Activated T-cell treated with anti-CD3 and anti-CD28 coated beads for 48 hours (primary cell): ENCODE measurements around the gene SLC25A25.

ENCODE experiments used
- DNase-seq: peaks from one replicate; pipeline ENCODE4 v3.0.0-alpha.2; 2020; ENCODE audit warnings: low read depth

SLC25A25 gene

GRCh38 chr9:128096616-128097536 lies 28.8 kb downstream of the SLC25A25 start:
- DNase-seq = no peak

- no peak for DNase-seq
Measured at GRCh38 chr9:128097543-128098296, 29.7 kb downstream of the SLC25A25 start.

GRCh38 chr9:128098297-128099230 lies 30.5 kb downstream of the SLC25A25 start:
- DNase-seq = peak; percentile 62

- no peak for DNase-seq
Measured at GRCh38 chr9:128099231-128099931, 31.3 kb downstream of the SLC25A25 start.

- DNase-seq = no peak
Measured at GRCh38 chr9:128099932-128100491, 32.0 kb downstream of the SLC25A25 start.

- no peak for DNase-seq
Measured at GRCh38 chr9:128100581-128100980, 32.5 kb downstream of the SLC25A25 start.

- no peak for DNase-seq
Measured at GRCh38 chr9:128101231-128101661, 33.2 kb downstream of the SLC25A25 start.

GRCh38 chr9:128101690-128102089 lies 33.7 kb downstream of the SLC25A25 start:
- no peak for DNase-seq

GRCh38 chr9:128102196-128102595 lies 34.2 kb downstream of the SLC25A25 start:
- no peak for DNase-seq

- no peak for DNase-seq
Measured at GRCh38 chr9:128102861-128103588, 35.0 kb downstream of the SLC25A25 start.

GRCh38 chr9:128103589-128103962 lies 35.5 kb downstream of the SLC25A25 start:
- peak; percentile 32 for DNase-seq

- DNase-seq = no peak
Measured at GRCh38 chr9:128104171-128104618, 36.2 kb downstream of the SLC25A25 start.

GRCh38 chr9:128105538-128106175 lies 37.6 kb downstream of the SLC25A25 start:
- DNase-seq = no peak

- DNase-seq = no peak
Measured at GRCh38 chr9:128106181-128106939, 38.3 kb downstream of the SLC25A25 start.

GRCh38 chr9:128106940-128107467 lies 39.0 kb downstream of the SLC25A25 start:
- no peak for DNase-seq

- DNase-seq = no peak
Measured at GRCh38 chr9:128107468-128108268, 39.6 kb downstream of the SLC25A25 start.

- no peak for DNase-seq
Measured at GRCh38 chr9:128108269-128109049, 40.4 kb downstream of the SLC25A25 start.
